DMS 273 (cell line): ENCODE data around the gene PCDHB5.
"Not testable (repeated sequence)": the region's sequence is repeated elsewhere in the genome, so short reads cannot be mapped to it uniquely, and the experiment has no call there.

Experiments
- DNase-seq: peaks from one replicate; lab custom pipeline; 2025; ENCODE audit not compliant: unreplicated experiment; lab: John Stamatoyannopoulos, UW

Gene PCDHB5

DNA sequence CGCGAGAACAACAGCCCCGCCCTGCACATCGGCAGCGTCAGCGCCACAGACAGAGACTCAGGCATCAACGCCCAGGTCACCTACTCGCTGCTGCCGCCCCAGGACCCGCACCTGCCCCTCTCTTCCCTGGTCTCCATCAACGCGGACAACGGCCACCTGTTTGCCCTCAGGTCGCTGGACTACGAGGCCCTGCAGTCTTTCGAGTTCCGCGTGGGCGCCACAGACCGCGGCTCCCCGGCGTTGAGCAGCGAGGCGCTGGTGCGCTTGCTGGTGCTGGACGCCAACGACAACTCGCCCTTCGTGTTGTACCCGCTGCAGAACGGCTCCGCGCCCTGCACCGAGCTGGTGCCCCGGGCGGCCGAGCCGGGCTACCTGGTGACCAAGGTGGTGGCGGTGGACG, 16.6 kb downstream of the PCDHB5 start:
- not testable (repeated sequence) for DNase-seq

DNA sequence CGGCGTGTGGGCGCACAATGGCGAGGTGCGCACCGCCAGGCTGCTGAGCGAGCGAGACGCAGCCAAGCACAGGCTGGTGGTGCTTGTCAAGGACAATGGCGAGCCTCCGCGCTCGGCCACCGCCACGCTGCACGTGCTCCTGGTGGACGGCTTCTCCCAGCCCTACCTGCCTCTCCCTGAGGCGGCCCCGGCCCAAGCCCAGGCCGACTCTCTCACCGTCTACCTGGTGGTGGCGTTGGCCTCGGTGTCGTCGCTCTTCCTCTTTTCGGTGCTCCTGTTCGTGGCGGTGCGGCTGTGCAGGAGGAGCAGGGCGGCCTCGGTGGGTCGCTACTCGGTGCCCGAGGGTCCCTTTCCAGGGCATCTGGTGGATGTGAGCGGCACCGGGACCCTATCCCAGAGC, 17.1 kb downstream of the PCDHB5 start:
- DNase-seq, result not testable (repeated sequence)

DNA sequence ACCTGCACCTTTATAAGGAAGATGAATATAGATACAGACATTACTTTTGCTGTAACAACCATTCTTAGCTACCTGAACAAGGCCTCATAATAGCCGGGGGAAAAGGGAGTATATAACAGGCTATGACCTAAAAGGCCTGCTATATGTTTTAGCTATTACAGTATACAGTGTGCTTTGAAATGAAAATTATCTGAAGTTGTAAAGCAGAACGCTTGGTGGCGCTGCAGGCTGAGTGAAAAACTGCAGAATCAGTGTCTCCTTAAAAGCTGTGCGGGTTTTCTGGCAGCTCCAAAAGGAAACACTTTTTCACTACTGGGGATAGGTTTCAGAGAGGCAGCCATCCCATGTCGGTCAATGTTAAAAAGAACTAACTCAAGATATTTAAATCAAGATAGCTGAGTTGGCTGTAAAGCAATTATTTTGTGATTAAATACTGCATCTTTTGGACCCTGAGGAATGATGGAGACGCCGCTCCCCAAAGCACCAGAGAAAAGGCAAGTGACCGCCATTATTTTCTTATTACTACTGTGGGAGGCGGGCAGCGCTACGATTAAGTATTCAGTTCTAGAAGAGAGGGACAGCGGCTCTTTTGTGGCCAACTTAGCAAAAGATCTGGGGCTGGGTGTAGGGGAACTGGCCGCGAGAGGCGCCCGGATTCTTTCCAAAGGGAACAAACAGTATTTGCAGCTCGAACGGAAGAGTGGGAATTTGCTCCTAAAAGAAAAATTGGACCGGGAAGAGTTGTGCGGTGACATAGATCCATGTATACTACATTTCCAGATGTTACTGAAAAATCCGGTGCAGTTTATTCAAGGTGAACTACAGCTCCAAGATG, 20.8 kb downstream of the PCDHB5 start:
- peak; percentile 48 for DNase-seq

DNA sequence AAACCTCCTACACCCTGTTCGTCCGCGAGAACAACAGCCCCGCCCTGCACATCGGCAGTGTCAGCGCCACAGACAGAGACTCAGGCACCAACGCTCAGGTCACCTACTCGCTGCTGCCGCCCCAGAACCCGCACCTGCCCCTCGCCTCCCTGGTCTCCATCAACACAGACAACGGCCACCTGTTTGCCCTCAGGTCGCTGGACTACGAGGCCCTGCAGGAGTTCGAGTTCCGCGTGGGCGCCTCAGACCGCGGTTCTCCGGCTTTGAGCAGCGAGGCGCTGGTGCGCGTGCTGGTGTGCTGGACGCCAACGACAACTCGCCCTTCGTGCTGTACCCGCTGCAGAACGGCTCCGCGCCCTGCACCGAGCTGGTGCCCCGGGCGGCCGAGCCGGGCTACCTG, 22.4 kb downstream of the PCDHB5 start:
- not testable (repeated sequence) for DNase-seq

DNA sequence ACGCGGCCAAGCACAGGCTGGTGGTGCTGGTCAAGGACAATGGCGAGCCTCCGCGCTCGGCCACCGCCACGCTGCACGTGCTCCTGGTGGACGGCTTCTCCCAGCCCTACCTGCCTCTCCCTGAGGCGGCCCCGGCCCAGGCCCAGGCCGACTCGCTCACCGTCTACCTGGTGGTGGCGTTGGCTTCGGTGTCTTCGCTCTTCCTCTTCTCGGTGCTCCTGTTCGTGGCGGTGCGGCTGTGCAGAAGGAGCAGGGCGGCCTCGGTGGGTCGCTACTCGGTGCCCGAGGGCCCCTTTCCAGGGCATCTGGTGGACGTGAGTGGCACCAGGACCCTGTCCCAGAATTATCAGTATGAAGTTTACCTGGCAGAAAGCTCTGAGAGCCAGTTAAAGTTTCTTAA, 22.9 kb downstream of the PCDHB5 start:
- not testable (repeated sequence) for DNase-seq

DNA sequence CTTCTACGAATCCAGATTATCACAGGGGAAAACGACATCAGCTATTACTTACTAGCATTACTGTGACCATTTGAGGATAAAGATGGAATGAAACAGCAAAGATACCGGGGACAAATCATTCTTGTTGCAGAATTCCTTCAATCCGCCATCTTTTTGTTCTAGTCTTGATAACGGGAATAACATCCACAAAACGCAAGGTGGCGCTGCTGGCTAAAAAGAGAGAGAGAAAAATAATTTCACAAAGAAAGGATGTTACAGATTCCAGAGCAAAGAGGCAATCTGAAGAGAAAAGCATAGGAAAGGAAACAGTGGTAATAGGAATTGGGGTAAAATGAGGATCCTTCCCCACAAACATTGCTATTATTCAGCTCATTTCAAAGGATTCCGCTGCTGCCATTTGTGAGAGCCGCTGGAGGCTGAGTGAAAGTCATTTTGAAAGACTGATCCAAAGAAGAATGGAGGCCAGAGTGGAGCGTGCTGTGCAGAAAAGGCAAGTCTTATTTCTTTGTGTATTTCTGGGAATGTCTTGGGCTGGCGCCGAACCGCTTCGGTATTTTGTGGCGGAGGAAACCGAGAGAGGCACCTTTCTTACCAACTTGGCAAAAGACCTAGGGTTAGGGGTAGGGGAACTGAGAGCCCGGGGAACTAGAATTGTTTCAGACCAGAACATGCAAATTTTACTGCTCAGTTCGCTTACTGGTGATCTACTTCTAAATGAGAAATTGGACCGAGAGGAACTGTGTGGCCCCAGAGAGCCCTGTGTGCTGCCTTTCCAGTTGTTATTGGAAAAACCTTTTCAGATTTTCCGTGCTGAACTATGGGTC, 37.6 kb downstream of the PCDHB5 start, which contains the start of gene PCDHB7:
TSS of gene PCDHB7 (plus strand) at position 264 of the 824 bp plus-strand sequence. CDS start at position 456, 192 bp downstream.
- peak; percentile 50 for DNase-seq

DNA sequence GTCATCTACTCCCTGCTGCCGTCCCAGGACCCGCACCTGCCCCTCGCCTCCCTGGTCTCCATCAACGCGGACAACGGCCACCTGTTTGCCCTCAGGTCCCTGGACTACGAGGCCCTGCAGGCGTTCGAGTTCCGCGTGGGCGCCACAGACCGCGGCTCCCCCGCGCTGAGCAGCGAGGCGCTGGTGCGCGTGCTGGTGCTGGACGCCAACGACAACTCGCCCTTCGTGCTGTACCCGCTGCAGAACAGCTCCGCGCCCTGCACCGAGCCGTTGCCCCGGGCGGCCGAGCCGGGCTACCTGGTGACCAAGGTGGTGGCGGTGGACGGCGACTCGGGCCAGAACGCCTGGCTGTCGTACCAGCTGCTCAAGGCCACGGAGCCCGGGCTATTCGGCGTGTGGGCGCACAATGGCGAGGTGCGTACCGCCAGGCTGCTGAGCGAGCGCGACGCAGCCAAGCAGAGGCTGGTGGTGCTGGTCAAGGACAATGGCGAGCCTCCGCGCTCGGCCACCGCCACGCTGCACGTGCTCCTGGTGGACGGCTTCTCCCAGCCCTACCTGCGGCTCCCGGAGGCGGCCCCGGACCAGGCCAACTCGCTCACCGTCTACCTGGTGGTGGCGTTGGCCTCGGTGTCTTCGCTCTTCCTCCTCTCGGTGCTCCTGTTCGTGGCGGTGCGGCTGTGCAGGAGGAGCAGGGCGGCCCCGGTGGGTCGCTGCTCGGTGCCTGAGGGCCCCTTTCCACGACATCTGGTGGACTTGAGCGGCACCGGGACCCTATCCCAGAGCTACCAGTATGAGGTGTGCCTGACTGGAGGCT, 39.5 kb downstream of the PCDHB5 start:
- not testable (repeated sequence) for DNase-seq

DNA sequence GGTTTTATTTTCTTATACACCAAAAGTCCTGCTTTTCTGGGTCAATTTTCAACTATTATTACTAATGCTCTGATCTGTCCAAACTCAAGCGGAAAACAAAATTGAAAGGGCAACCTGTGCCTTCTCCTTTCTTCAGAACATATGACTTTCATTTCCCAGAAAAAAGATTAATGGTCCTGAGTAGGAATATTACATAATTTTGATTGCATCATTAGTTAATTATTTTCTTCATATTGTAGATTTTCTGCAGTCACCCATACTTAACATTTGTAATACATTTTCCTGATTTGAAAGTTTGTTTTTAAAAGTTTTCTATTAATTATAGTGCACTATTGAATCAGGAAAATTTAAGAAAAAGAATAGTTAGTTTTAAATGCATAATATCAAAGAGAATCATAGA, 40.9 kb downstream of the PCDHB5 start:
- DNase-seq, result no peak

DNA sequence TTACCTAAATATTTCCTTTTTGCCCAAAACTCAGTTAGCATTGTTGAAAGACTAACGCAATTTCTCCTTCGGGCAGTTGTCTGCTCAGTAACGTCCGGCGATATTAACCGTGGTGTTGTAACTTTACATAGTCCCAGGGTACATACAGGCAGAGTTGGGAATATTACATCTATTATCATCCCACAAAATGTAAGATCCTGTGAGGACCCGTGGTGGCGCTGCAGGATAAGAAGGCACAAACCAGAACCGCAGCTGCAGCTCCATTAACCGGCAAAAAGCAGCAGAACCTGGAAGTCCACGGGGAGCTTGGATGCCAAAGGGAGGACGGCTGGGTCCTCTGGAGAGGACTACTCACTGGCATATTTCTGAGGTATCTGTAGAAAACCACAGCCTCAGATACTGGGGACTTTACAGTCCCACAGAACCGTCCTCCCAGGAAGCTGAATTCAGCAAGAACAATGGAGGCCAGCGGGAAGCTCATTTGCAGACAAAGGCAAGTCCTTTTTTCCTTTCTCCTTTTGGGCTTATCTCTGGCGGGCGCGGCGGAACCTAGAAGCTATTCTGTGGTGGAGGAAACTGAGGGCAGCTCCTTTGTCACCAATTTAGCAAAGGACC, 42.7 kb downstream of the PCDHB5 start, which contains the start of gene PCDHB8:
TSS of gene PCDHB8 (plus strand) at position 214 of the 615 bp plus-strand sequence. CDS start at position 459, 245 bp downstream.
- peak; percentile 38 for DNase-seq

DNA sequence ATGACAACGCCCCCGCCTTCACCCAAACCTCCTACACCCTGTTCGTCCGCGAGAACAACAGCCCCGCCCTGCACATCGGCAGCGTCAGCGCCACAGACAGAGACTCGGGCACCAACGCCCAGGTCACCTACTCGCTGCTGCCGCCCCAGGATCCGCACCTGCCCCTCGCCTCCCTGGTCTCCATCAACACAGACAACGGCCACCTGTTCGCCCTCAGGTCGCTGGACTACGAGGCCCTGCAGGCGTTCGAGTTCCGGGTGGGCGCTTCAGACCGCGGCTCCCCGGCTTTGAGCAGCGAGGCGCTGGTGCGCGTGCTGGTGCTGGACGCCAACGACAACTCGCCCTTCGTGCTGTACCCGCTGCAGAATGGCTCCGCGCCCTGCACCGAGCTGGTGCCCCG, 44.4 kb downstream of the PCDHB5 start:
- not testable (repeated sequence) for DNase-seq

DNA sequence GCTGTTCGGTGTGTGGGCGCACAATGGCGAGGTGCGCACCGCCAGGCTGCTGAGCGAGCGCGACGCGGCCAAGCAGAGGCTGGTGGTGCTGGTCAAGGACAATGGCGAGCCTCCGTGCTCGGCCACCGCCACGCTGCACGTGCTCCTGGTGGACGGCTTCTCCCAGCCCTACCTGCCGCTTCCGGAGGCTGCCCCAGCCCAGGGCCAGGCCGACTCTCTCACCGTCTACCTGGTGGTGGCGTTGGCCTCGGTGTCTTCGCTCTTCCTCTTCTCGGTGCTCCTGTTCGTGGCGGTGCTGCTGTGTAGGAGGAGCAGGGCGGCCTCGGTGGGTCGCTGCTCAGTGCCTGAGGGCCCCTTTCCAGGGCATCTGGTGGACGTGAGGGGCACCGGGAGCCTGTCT, 44.9 kb downstream of the PCDHB5 start:
- not testable (repeated sequence) for DNase-seq

DNA sequence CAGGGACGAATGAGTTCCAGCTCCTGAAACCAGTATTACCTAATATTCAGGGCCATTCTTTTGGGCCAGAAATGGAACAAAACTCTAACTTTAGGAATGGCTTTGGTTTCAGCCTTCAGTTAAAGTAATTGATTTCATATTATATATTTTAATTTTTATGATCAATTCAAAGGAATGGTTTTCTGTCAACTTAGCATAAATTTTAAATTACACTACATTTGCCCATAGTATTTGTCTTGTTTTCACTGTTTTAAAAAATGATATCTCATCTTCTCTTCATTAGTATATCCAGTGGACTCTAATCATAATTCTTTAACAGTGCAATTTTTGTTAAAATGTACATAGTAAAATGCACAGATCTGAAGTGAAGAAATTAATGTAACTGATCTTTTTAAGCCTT, 45.3 kb downstream of the PCDHB5 start:
- no peak for DNase-seq

DNA sequence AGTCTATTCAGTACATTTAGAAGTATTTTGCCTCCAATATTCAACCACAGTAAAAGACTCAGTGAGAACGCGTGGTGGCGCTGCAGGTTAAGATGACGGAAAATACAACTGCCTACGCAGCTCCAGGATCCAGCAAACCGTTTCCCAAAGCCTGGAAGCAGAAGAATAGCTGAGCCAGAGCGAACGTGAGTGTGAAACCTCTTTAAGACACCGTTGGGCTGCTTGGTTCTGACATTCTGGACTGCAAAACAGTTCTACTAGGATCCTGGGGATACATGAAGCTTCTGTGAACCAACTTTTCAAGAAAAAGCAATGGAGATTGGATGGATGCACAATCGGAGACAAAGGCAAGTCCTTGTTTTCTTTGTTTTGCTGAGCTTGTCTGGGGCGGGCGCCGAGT, 47.2 kb downstream of the PCDHB5 start, which contains the start of gene PCDHB16:
TSS of gene PCDHB16 (plus strand) at position 140 of the 400 bp plus-strand sequence. CDS start at position 313, 173 bp downstream.
- DNase-seq, result no peak

DNA sequence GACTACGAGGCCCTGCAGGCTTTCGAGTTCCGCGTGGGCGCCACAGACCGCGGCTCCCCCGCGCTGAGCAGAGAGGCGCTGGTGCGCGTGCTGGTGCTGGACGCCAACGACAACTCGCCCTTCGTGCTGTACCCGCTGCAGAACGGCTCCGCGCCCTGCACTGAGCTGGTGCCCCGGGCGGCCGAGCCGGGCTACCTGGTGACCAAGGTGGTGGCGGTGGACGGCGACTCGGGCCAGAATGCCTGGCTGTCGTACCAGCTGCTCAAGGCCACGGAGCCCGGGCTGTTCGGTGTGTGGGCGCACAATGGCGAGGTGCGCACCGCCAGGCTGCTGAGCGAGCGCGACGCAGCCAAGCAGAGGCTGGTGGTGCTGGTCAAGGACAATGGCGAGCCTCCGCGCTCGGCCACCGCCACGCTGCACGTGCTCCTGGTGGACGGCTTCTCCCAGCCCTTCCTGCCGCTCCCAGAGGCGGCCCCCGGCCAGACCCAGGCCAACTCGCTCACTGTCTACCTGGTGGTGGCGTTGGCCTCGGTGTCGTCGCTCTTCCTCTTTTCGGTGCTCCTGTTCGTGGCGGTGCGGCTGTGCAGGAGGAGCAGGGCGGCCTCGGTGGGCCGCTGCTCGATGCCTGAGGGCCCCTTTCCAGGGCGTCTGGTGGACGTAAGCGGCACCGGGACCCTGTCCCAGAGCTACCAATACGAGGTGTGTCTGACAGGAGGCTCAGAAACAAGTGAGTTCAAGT, 49.3 kb downstream of the PCDHB5 start:
- not testable (repeated sequence) for DNase-seq

DNA sequence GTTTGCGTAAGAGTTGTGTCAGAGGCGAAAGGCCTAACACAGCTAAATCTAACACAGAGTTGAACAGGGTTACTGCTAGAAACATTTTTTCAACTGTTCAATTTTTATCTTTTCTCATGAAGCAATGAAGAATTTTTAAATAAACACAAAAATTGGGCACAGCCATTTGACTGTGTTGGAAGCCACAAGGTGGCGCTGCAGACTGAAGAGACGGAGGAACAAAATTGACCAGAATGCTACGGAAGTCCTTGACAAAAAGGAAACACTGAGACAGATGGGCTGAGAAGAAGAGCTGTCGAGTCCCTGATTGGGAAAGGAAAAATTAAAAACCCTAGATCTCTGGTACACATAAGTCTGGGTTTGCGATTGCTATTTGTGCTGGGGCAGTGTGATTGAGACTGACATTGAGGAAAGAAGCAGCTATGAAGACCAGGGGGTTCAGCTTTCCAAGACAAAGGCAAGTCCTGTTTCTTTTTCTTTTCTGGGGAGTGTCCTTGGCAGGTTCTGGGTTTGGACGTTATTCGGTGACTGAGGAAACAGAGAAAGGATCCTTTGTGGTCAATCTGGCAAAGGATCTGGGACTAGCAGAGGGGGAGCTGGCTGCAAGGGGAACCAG, 52.0 kb downstream of the PCDHB5 start, which contains the start of gene PCDHB9:
TSS of gene PCDHB9 (plus strand) at position 265 of the 616 bp plus-strand sequence. CDS start at position 423, 158 bp downstream.
- peak; percentile 93 for DNase-seq
